SIG-M5 treated with dmso at 0.1 percent for 504 hours (cell line): ENCODE data around the gene UGT1A5.
"Not testable (repeated sequence)": the region's sequence is repeated elsewhere in the genome, so short reads cannot be mapped to it uniquely, and the experiment has no call there.

Experiments
- DNase-seq: peaks from one replicate; lab custom pipeline; 2025; ENCODE audit not compliant: unreplicated experiment; lab: John Stamatoyannopoulos, UW

UGT1A5 gene

DNA sequence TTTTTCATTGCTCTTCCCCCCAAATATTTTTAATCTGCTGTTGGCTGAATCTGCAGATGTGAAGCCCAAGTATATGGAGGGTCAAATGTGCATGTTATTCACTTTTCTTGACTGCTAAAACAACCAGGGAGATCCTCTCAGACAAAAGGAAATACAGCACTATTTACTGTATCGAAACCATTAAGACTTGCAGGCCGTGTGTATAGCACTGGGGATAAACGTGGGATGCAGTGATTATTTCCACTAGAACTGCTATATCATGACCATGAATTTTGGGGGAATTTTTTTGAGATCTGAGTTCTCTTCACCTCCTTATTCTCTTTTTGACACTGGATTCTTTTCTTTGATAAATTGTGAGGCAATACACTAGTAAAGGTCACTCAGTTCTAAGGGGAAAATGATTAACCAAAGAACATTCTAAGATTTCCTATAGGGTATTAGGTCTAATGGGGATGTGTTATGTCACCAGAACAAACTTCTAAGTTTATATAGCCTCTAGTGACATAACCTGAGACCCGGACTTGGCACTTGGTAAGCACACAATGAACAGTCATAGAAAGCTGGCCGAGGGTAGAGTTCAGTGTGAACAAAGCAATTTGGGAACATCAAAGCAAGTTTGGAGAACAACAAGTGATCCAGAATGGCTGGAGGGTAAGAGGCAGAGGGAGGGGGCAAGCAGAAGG, 32.5 kb downstream of the UGT1A5 start:
- no peak for DNase-seq

DNA sequence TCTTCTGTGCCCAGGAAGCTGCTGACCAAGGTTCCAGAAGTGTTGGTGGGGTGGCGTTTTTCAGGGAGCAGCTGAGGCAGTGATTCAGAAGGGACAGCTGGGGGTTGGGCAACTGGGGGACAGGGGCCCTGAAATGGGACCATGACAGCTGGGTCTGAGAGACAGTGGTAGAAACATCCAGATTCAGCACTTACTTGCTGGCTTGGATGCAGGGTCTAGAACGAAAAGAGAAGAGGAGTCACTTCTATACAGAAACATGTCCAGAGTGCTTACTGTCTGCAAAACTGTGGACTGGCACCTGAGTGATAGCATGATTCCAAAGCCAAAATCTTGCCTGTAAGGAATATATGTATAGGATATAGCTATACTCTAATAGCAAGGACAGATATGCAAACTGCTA, 33.1 kb downstream of the UGT1A5 start:
- not testable (repeated sequence) for DNase-seq

DNA sequence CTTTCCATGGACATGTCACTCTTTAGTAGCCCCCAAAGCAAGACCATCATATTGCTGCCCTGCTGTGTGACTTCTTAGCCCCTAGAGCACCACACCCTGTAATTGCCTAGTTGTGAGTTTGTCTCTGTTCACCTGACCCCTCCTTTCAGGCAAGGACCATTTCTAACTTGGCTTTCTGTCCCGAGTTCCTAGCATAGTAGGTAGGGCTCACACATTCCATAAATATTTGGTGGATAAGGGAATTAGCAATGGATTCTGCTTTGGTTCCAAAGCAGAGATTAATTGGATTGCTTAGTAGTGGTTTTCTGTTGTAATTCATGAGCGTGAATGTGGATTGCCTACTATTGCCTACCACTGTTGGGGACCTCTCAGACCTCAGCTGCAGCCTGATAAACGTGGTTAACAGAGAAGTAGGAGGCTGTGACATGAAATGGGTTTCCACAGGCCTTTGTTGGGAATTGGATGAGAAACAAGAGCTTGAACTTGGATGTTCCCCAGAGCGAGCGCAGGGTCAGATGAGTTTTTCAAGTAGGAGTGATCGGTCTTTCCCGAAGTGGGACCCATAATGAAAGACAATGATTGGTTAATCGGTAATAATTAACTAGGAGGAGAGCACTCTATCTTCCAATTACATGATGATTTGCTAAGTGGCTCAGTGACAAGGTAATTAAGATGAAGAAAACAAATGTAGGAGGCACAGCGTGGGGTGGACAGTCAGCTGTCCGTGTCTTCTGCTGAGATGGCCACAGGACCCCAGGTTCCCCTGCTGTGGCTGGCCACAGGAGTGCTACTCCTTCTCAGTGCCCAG, 34.0 kb downstream of the UGT1A5 start:
- DNase-seq: no peak

DNA sequence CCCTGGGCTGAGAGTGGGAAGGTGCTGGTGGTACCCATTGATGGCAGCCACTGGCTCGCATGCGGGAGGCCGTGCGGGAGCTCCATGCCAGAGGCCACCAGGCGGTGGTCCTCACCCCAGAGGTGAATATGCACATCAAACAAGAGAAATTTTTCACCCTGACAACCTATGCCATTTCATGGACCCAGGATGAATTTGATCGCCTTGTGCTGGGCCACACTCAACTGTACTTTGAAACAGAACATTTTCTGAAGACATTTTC, 34.5 kb downstream of the UGT1A5 start:
- DNase-seq: no peak

DNA sequence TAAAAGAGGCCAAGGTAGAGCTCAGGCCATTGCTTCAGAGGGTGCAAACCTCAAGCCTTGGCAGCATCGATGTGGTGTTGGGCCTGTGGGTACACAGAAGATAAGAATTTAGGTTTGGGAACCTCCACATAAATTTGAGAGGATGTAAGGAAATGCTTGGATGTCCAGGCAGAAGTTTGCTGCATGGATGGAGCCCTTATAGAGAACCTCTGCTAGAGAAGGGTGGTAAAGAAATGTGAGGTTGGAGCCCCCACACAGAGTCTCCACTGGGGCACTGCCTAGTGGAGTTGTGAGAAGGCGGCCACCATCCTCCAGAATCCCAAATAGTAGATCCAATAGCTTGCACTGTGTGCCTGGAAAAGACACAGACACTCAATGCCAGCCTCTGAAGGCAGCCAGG, 38.0 kb downstream of the UGT1A5 start:
- not testable (repeated sequence) for DNase-seq

DNA sequence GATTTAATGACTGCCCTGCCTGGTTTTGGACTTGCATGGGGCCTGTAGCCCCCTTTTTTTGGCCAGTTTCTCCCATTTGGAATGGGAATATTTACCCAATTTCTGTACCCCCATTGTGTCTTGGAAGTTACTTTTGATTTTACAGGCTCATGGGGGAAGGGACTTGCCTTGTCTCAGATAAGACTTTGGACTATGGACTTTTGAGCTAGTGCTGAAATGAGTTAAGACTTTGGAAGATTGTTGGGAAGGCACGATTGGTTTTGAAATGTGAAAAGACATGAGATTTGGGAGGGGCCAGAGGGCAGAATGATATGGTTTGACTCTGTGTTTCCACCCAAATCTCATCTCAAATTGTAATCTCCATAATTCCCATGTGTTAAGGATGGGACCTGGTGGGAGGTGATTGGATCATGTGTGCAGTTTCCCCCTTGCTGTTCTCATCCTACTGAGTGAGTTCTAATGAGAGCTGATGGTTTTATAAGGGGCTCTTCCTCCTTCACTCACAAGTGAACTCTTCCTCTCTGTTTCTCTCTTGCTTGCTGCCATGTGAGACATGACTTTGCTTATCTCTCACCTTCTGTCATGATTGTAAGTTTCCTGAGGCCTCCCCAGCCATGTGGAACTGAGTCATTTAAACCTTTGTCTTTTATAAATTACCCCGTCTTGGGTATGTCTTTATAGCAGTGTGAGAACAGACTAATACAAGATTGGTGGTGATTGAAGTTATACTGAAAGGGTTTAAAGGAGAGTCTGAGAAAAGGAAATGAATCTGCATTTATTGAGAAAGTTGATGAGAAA, 38.7 kb downstream of the UGT1A5 start:
- not testable (repeated sequence) for DNase-seq

DNA sequence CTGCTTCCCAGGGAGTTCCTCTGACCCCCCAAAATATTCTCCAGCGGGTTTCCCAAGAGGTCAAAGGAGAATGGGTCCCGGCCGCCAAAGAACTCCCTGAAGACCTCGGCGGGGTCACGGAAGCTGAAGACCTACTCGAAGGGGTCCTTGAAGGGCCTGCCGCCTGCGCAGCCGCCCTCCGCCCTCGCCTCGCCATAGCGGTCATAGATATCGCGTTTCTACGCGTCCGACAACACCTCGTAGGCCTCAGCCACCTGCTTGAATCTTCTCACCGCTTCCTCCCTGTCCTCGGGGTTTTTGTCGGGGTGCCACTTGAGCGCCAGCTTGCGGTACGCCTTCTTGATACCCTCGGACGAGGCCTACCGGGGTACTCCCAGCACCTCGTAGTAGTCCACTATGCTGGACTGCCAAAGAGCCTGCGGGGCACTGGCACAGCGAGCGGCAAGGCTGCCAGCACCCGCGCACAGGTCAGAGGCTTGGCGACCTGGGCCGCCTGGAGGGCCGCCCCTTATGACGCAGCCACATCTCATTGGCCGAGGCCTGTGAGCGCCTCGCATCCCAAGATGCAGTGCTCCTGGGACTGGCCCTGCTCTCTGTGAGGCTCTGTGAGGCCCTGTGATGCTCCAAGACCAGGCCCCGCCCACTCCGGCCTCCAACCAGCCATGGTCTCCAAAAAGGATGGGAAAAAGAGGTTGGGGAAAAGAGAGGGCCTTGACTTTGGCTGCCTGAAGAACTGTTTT, 42.3 kb downstream of the UGT1A5 start:
- DNase-seq: no peak

DNA sequence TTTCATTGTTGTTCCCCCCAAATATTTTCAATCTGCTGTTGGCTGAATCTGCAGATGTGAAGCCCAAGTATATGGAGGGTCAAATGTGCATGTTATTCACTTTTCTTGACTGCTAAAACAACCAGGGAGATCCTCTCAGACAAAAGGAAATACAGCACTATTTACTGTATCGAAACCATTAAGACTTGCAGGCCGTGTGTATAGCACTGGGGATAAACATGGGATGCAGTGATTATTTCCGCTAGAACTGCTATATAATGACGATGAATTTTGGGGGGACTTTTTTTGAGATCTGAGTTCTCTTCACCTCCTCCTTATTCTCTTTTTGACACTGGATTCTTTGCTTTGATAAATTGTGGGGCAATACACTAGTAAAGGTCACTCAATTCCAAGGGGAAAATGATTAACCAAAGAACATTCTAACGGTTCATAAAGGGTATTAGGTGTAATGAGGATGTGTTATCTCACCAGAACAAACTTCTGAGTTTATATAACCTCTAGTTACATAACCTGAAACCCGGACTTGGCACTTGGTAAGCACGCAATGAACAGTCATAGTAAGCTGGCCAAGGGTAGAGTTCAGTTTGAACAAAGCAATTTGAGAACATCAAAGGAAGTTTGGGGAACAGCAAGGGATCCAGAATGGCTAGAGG, 43.8 kb downstream of the UGT1A5 start:
- no peak for DNase-seq

DNA sequence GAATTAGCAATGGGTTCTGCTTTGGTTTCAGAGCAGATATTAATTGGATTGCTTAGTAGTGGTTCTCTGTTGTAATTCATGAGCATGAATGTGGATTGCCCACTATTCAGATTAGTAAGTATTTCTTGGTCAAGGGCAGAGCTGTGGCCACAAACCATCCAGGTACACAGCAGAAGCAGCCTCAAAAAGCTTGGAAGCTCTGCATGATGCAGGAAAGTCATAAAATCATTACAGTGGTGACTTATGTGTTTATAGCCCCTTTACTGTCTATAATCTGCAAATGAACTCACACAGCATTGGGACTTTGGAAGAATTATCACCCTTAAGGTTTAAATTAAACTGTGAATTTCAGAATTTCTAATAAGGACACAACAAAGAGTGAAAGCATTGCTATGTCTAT, 45.4 kb downstream of the UGT1A5 start:
- DNase-seq: no peak

DNA sequence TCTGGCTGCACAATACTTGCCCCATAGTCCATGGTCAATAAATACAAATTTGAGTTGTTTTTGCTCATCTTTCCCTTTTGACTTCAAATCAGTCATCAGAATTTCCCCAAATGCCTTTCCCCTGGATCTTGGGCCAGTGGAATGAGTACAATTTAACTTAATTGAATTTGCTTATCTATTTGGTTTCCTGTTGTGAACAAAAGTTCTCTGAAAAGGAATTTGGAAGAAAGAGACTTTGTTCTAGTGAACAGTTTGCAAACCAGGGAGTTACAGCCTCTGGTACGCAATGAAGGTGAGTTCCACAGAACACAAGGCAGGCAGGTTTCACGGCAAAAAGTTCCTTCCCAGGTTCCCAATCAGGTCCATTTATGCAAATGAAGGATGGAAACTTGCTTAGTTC, 46.1 kb downstream of the UGT1A5 start:
- no peak for DNase-seq

DNA sequence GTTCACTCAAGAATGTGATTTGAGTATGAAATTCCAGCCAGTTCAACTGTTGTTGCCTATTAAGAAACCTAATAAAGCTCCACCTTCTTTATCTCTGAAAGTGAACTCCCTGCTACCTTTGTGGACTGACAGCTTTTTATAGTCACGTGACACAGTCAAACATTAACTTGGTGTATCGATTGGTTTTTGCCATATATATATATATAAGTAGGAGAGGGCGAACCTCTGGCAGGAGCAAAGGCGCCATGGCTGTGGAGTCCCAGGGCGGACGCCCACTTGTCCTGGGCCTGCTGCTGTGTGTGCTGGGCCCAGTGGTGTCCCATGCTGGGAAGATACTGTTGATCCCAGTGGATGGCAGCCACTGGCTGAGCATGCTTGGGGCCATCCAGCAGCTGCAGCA, 47.3 kb downstream of the UGT1A5 start, which contains the start of gene UGT1A1:
Gene UGT1A1, plus strand, starts transcription at position 228 of the 400 bp plus-strand sequence. Its CDS starts 18 bp downstream, at position 246.
- DNase-seq: no peak

DNA sequence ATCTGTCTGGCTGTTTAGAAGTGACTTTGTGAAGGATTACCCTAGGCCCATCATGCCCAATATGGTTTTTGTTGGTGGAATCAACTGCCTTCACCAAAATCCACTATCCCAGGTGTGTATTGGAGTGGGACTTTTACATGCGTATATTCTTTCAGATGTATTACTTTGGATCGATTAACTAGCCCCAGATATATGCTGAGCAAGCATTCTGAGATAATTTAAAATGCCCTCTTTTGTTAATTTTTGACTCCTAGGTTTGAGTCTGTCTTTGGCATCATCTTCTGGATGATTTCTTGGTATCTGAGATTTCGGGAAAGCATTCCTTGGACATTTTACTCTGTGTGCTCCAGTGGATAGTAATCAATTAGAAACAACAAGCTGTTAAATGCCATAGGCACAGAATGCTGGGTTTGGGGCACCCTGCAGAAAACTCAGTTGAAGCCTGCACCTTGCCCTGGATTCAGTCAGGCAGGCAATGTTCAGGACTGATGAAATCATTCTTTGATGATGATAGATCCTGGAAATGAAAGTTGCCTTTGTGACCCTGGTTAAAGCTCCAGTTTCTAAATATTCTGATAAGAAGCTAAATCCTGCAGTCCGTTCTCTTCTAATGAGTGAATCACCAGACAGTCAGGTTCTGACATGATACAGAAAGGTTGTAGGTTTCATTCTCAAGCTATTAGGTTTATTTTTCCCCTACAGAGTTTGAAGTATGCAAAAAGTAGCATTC, 48.5 kb downstream of the UGT1A5 start:
- DNase-seq: no peak

DNA sequence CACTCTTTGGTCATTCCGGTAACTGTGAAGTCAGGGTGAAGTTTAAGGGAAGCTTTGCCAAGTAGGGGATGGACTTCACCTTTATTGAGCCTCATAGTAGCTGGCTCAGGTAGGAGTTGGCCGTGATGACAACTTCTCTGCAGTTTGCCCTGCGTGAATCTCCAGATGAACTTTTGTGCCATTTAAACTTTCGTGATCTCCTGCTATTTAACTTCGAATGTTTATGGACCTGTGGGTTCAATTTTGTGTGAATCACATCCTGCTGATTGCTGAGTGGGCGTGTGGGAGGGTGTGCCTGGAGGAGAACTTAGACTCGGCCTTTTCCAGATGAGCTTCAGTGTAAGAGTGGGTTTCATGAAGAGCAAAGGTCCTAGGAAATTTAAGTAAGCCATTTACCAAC, 51.6 kb downstream of the UGT1A5 start:
- DNase-seq: no peak

DNA sequence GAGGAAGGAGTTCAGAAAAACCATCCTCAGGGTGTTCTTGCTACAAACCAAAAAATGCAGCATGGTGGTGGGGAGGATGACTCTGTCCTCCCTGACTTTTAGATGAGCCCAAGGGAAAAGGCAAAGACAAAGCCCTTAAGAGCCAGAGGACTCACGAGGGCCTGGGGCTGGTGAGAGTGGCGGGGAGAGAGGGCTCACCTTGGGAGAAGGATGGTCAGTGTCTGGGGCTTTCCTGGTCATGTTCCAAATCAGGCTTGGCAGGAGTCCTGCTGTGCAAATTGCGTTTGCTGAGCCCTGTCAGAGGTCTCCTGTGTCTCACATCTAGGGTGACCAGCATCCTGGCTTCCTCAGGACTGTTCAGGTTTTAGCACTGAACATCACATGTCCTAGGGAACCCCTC, 52.1 kb downstream of the UGT1A5 start:
- no peak for DNase-seq

DNA sequence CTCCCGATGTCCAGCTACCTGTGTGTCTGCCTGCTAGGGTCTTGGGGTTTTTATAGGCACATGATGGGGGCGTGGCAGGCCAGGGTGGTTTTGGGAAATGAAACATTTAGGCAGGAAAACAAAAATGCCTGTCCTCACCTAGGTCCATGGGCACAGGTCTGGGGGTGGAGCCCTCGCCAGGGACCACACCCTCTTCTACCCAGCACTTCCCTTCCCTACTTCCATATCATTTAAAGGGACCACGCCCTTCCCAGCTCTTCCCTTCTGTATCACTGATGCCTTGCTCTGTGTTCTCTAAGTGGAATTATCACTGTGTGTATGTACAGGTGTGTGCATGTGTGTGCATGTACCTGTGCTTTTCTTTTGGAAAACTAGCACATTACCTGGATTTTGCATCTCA, 53.7 kb downstream of the UGT1A5 start:
- no peak for DNase-seq

DNA sequence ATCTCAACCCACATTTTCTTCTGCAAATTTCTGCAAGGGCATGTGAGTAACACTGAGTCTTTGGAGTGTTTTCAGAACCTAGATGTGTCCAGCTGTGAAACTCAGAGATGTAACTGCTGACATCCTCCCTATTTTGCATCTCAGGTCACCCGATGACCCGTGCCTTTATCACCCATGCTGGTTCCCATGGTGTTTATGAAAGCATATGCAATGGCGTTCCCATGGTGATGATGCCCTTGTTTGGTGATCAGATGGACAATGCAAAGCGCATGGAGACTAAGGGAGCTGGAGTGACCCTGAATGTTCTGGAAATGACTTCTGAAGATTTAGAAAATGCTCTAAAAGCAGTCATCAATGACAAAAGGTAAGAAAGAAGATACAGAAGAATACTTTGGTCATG, 55.4 kb downstream of the UGT1A5 start:
- DNase-seq: no peak

DNA sequence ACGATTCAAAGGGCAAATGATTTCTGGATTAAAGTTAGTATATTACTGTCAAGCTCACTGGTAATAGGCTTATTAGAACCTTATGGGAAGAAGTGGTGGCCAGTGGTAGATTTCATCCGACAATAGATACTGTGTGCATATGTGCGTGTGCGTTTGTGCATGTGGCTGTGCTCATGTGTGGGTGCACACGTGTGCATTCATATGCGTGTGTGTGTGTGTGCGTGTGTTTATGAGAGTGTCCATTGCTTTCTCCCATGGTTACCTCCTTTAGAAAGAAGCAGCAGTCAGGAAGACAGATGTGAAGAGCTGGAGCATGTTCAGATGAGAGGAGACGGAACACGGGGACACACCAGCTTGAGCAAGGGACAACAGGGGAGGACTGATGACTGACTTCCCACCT, 56.6 kb downstream of the UGT1A5 start:
- no peak for DNase-seq

DNA sequence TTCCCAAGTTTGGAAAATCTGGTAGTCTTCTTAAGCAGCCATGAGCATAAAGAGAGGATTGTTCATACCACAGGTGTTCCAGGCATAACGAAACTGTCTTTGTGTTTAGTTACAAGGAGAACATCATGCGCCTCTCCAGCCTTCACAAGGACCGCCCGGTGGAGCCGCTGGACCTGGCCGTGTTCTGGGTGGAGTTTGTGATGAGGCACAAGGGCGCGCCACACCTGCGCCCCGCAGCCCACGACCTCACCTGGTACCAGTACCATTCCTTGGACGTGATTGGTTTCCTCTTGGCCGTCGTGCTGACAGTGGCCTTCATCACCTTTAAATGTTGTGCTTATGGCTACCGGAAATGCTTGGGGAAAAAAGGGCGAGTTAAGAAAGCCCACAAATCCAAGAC, 59.4 kb downstream of the UGT1A5 start:
- no peak for DNase-seq

DNA sequence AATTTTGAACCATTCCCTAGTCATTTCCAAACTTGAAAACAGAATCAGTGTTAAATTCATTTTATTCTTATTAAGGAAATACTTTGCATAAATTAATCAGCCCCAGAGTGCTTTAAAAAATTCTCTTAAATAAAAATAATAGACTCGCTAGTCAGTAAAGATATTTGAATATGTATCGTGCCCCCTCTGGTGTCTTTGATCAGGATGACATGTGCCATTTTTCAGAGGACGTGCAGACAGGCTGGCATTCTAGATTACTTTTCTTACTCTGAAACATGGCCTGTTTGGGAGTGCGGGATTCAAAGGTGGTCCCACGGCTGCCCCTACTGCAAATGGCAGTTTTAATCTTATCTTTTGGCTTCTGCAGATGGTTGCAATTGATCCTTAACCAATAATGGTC, 59.9 kb downstream of the UGT1A5 start:
- no peak for DNase-seq

DNA sequence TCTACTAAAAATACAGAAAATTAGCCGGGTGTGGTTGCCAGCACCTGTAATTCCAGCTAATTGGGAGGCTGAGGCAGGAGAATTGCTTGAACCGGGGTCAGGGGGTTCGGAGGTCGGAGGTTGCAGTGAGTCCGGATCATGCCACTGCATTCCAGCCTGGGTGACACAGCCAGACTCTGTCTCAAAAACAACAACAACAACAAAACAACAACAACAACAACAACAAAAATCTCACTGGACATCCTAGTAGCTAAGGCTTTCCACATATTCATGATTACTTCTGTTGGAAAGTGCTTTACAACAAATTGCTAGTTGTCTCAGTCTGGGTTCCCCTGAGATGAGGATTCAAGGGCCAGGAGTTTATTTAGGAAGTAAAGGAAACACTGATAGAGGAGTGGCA, 61.1 kb downstream of the UGT1A5 start:
- no peak for DNase-seq
